Mesendoderm (in vitro differentiated cells): Measurements from ENCODE around the gene ZNF248.

Experiments
- DNase-seq: peaks from one replicate; pipeline ENCODE4 v3.0.0; 2013
- H2AK5ac ChIP-seq: 2 replicates; pipeline ENCODE4 v1.6.1; 2013; ENCODE audit warnings: low read length, inconsistent platforms
- H2BK120ac ChIP-seq: 2 replicates; pipeline ENCODE4 v1.6.1; 2013; ENCODE audit warnings: low read depth, mild to moderate bottlenecking, low read length, moderate library complexity, mixed read lengths
- H2BK15ac ChIP-seq: replicated peaks from 2 replicates; pipeline ENCODE4 v1.6.1; 2013; ENCODE audit warnings: low read depth, mild to moderate bottlenecking, moderate library complexity
- H2BK5ac ChIP-seq: 2 replicates; pipeline ENCODE4 v1.6.1; 2013; ENCODE audit warnings: low read length, inconsistent platforms
- H3K18ac ChIP-seq: 2 replicates; pipeline ENCODE4 v1.6.1; 2013; ENCODE audit warnings: mild to moderate bottlenecking, low read length, mixed read lengths
- H3K23ac ChIP-seq: one replicate; pipeline ENCODE4 v1.6.1; 2013; ENCODE audit warnings: low read length
- H3K27ac ChIP-seq: 2 replicates; pipeline ENCODE4 v1.5.1; 2013; ENCODE audit warnings: low read depth, mild to moderate bottlenecking, inconsistent platforms, low read length, moderate library complexity
- H3K27me3 ChIP-seq: 2 replicates; pipeline ENCODE4 v1.6.1; 2013; ENCODE audit warnings: low read length, control low read depth, mild to moderate bottlenecking, inconsistent platforms; ENCODE audit not compliant: insufficient read depth, poor library complexity
- H3K36me3 ChIP-seq: 2 replicates; pipeline ENCODE4 v1.6.1; 2013; ENCODE audit warnings: low read length, inconsistent platforms; ENCODE audit not compliant: control insufficient read depth, insufficient read depth
- H3K4ac ChIP-seq: one replicate; pipeline ENCODE4 v1.6.1; 2013; ENCODE audit warnings: low read depth, mild to moderate bottlenecking, low read length, moderate library complexity
- H3K4me1 ChIP-seq: 2 replicates; pipeline ENCODE4 v1.6.1; 2013; ENCODE audit warnings: low read depth, low read length, inconsistent platforms; ENCODE audit not compliant: control insufficient read depth
- H3K4me2 ChIP-seq: 2 replicates; pipeline ENCODE4 v1.6.1; 2013; ENCODE audit warnings: low read length
- H3K4me3 ChIP-seq: 2 replicates; pipeline ENCODE4 v1.5.1; 2013; ENCODE audit warnings: mild to moderate bottlenecking, low read length
- H3K56ac ChIP-seq: one replicate; pipeline ENCODE4 v1.6.1; 2013; ENCODE audit warnings: low read length
- H3K79me1 ChIP-seq: 2 replicates; pipeline ENCODE4 v1.6.1; 2013; ENCODE audit warnings: low read length, inconsistent platforms
- H3K79me2 ChIP-seq: 2 replicates; pipeline ENCODE4 v1.6.1; 2013; ENCODE audit warnings: mild to moderate bottlenecking, low read length; ENCODE audit not compliant: control insufficient read depth, insufficient read depth
- H3K9ac ChIP-seq: 2 replicates; pipeline ENCODE4 v1.6.1; 2013; ENCODE audit warnings: low read length, inconsistent platforms
- H4K5ac ChIP-seq: one replicate; pipeline ENCODE4 v1.6.1; 2013; ENCODE audit warnings: low read length
- H4K8ac ChIP-seq: one replicate; pipeline ENCODE4 v1.6.1; 2013; ENCODE audit warnings: low read depth, mild to moderate bottlenecking, control low read depth, low read length, moderate library complexity
- WGBS: extraction: QIAGEN DNeasy Blood & Tissue Kit; methylation state at CpG from one replicate; pipeline ENCODE4 v1.1.7; 2013; ENCODE audit warnings: low lambda C conversion rate, missing lambda C conversion rate; ENCODE audit not compliant: insufficient coverage; ENCODE audit errors: extremely low coverage; 5-methylcytosine and 5-hydroxymethylcytosine counted together

ZNF248 gene

DNA sequence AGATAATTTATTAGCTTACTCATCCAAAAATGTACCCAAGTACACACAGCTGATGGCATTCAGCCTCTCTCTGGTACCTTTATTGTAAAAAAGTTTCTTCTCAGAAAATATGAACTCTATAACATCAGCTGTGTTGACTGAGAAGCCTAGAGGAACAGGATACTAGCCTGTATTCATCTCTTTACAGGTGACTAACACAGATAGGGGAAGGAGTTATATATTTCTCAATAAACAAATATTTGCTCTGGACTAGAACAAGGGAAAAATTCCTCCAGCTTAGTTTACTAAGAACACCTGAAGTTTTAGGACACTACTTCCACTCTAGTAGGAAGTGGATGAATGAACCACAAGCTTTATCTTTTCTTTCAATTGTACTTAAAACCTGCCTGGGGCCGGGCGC lies 67.8 kb downstream of the ZNF248 start:
- no peaks in the 10 kb centered on the region for H3K79me2 ChIP-seq
- H3K4me1 ChIP-seq, result no peaks in the 10 kb centered on the region
- H2BK15ac ChIP-seq, result no peak overlapping the region
- H3K27me3 ChIP-seq, result no peaks in the 10 kb centered on the region
- no peak overlapping the region for H3K18ac ChIP-seq
- no peak overlapping the region for H3K4me3 ChIP-seq
- no peak overlapping the region for H3K27ac ChIP-seq
- H3K79me1 ChIP-seq, result no peaks in the 10 kb centered on the region
- no peak overlapping the region for H3K23ac ChIP-seq
- DNase-seq, result no peak
- H3K4me2 ChIP-seq, result no peak overlapping the region
- H3K36me3 ChIP-seq, result no peaks in the 10 kb centered on the region
- H4K8ac ChIP-seq, result no peak overlapping the region
- no peak overlapping the region for H2AK5ac ChIP-seq
- H3K56ac ChIP-seq, result no peak overlapping the region
- H3K9ac ChIP-seq, result no peak overlapping the region
- no CpG with 5 or more reads among the region's 2 CpGs for WGBS
- H3K4ac ChIP-seq, result no peak overlapping the region
- no peak overlapping the region for H2BK120ac ChIP-seq
- no peak overlapping the region for H2BK5ac ChIP-seq
- H4K5ac ChIP-seq, result no peak overlapping the region

DNA sequence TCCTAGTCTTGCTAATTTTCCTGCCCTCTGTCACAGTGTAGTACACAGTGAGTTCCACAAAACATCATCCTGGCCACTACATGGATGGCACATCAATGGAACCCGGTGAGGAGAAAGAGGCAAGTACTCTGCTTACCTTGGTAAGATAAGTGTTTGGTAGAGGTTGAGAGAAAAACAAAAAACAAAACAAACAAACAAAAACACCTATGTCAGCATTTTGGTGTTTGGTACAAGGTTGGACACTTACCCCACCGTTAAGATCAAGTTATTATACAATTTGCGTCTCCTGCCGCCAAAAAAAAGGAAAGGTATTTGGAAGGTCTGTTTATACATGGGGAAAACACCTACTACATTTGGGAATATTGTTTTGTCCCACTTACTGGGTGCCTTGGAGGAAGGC lies 72.7 kb downstream of the ZNF248 start:
- no peak overlapping the region for H3K18ac ChIP-seq
- H3K27me3 ChIP-seq, result no peaks in the 10 kb centered on the region
- H4K5ac ChIP-seq, result no peak overlapping the region
- H2BK5ac ChIP-seq, result no peak overlapping the region
- no peak overlapping the region for H3K56ac ChIP-seq
- no peak overlapping the region for H3K27ac ChIP-seq
- H3K4me2 ChIP-seq, result no peak overlapping the region
- no peak overlapping the region for H3K23ac ChIP-seq
- H2BK120ac ChIP-seq, result no peak overlapping the region
- H3K79me2 ChIP-seq, result no peaks in the 10 kb centered on the region
- H3K4ac ChIP-seq, result no peak overlapping the region
- H3K4me1 ChIP-seq, result no peaks in the 10 kb centered on the region
- no peaks in the 10 kb centered on the region for H3K36me3 ChIP-seq
- no peak overlapping the region for H2AK5ac ChIP-seq
- no peak overlapping the region for H2BK15ac ChIP-seq
- no peak overlapping the region for H4K8ac ChIP-seq
- H3K79me1 ChIP-seq, result no peaks in the 10 kb centered on the region
- H3K4me3 ChIP-seq, result no peak overlapping the region
- WGBS, result no CpG with 5 or more reads among the region's 4 CpGs
- DNase-seq, result no peak
- no peak overlapping the region for H3K9ac ChIP-seq

DNA sequence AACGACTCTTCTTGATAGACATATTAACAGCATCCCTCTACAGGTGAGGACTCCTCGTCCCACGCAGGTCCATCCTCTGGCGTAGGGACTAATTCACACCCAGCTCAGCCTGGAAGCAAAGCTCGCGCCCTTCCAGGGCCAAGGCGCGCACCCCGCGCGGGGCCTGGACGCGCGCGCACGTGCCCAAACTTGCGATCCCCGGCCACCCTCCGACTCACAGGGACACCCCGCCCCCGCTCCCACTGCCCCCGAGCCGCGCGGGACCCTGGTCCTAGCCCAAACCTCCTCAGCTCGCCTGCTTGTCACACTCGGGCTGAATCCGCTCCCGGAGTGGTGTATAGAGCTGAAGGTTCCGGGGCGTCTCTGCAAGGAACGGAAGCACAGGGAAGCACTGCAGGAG lies 76.9 kb downstream of the ZNF248 start:
- no peaks in the 10 kb centered on the region for H3K36me3 ChIP-seq
- H3K4me1 ChIP-seq, result no peaks in the 10 kb centered on the region
- H3K27ac ChIP-seq, result no peak overlapping the region
- no peak overlapping the region for H3K4me2 ChIP-seq
- H3K79me2 ChIP-seq, result no peaks in the 10 kb centered on the region
- no peak overlapping the region for H3K23ac ChIP-seq
- H3K79me1 ChIP-seq, result no peaks in the 10 kb centered on the region
- H3K4ac ChIP-seq, result no peak overlapping the region
- no peak overlapping the region for H4K5ac ChIP-seq
- no peak overlapping the region for H3K9ac ChIP-seq
- H2BK5ac ChIP-seq, result no peak overlapping the region
- no peak overlapping the region for H3K18ac ChIP-seq
- no peaks in the 10 kb centered on the region for H3K27me3 ChIP-seq
- no peak overlapping the region for H2BK120ac ChIP-seq
- no peak overlapping the region for H3K56ac ChIP-seq
- DNase-seq, result no peak
- no CpG with 5 or more reads among the region's 32 CpGs for WGBS
- H2BK15ac ChIP-seq, result no peak overlapping the region
- no peak overlapping the region for H4K8ac ChIP-seq
- H2AK5ac ChIP-seq, result no peak overlapping the region
- H3K4me3 ChIP-seq, result no peak overlapping the region

DNA sequence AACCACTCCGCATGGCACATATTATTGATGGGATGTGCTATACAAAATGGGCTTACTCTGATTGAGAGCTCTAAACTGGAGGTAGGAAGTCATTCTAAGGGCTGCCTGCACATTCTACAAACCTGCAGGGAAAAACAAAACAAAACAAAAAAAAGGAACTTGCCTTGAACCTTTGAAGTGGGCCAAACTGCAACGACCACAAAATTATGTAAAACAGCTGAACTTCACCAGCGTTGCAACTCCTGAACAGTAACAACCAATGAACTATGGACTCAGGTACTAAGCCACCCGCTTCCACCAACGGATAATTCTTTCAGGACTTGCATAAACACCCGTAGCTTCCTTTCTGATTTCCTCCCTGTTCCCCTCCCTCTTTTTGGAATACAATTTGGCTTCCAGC lies 80.4 kb downstream of the ZNF248 start:
- Histone ChIP-seq H3K79me2 (no peaks in the 10 kb centered on the region), H3K56ac (no peak overlapping the region), H3K4me2 (no peak overlapping the region), H3K9ac (no peak overlapping the region), H3K27ac (no peak overlapping the region), H4K5ac (no peak overlapping the region), H3K4me1 (no peaks in the 10 kb centered on the region), H3K4ac (no peak overlapping the region), H2AK5ac (no peak overlapping the region), H2BK5ac (no peak overlapping the region), H3K36me3 (no peaks in the 10 kb centered on the region), H2BK15ac (no peak overlapping the region), H3K79me1 (no peaks in the 10 kb centered on the region), H3K27me3 (no peaks in the 10 kb centered on the region), H3K4me3 (peak overlapping the region; percentile 6), H2BK120ac (no peak overlapping the region), H3K23ac (no peak overlapping the region), H4K8ac (no peak overlapping the region), H3K18ac (no peak overlapping the region)
- no CpG with 5 or more reads among the region's 6 CpGs for WGBS
- DNase-seq, result no peak

DNA sequence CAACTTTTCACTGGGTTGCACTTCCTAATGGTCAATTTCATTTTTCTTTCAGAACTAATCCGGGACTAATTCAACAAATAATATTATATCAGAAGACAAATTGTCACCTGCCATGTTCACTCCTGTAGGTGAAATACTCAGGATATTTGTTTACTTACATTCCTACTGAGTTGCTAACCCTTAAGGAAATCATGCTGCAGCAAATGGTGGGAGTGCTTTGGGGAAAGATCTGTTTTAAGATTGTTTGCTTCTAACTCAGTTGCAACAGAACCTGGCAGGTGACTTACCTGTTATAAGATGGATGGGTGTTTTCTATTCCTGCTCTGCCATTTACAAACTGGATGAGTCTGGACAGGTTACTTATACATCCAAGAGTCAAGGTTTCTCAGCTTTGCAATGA lies 81.8 kb downstream of the ZNF248 start:
- H2AK5ac ChIP-seq, result no peak overlapping the region
- no CpG with 5 or more reads among the region's 1 CpG for WGBS
- no peaks in the 10 kb centered on the region for H3K4me1 ChIP-seq
- no peak overlapping the region for H3K56ac ChIP-seq
- H4K8ac ChIP-seq, result no peak overlapping the region
- no peak overlapping the region for H3K4ac ChIP-seq
- no peaks in the 10 kb centered on the region for H3K79me1 ChIP-seq
- no peak overlapping the region for H3K4me3 ChIP-seq
- H3K23ac ChIP-seq, result no peak overlapping the region
- no peak overlapping the region for H2BK5ac ChIP-seq
- H2BK120ac ChIP-seq, result no peak overlapping the region
- DNase-seq, result no peak
- no peak overlapping the region for H3K27ac ChIP-seq
- H3K27me3 ChIP-seq, result no peaks in the 10 kb centered on the region
- no peak overlapping the region for H3K4me2 ChIP-seq
- no peak overlapping the region for H2BK15ac ChIP-seq
- no peaks in the 10 kb centered on the region for H3K79me2 ChIP-seq
- H3K18ac ChIP-seq, result no peak overlapping the region
- H3K9ac ChIP-seq, result no peak overlapping the region
- no peak overlapping the region for H4K5ac ChIP-seq
- H3K36me3 ChIP-seq, result no peaks in the 10 kb centered on the region

DNA sequence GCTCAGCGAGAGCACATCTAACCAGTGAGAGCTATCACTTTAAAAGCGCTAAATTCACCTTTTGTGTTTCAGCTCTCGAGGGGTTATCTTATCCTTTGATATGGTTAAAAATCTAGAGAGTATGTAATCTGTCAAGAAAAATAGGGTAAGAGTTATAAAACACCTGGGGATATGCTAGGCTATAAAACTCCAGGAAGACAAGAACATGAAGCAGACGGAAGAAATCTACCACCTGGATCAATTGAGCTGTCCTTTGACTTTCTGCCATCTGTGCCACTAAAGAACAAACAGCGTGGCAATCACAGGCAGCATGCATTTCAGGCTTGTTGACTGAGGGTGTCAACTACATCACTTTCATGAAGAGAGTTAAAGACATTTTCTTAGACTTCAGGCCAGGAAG lies 83.1 kb downstream of the ZNF248 start:
- no peak overlapping the region for H2BK15ac ChIP-seq
- H3K4ac ChIP-seq, result no peak overlapping the region
- no peak overlapping the region for H3K18ac ChIP-seq
- no peaks in the 10 kb centered on the region for H3K4me1 ChIP-seq
- no peak overlapping the region for H3K23ac ChIP-seq
- H3K4me2 ChIP-seq, result no peak overlapping the region
- no peak overlapping the region for H2BK120ac ChIP-seq
- H3K9ac ChIP-seq, result no peak overlapping the region
- H3K79me2 ChIP-seq, result no peaks in the 10 kb centered on the region
- no peak overlapping the region for H3K27ac ChIP-seq
- no peak overlapping the region for H2BK5ac ChIP-seq
- no peaks in the 10 kb centered on the region for H3K36me3 ChIP-seq
- no peak overlapping the region for H3K4me3 ChIP-seq
- no peaks in the 10 kb centered on the region for H3K27me3 ChIP-seq
- DNase-seq, result no peak
- no peak overlapping the region for H4K8ac ChIP-seq
- H4K5ac ChIP-seq, result no peak overlapping the region
- WGBS, result no CpG with 5 or more reads among the region's 5 CpGs
- no peak overlapping the region for H2AK5ac ChIP-seq
- H3K56ac ChIP-seq, result no peak overlapping the region
- H3K79me1 ChIP-seq, result no peaks in the 10 kb centered on the region
